HG02938 (cell line): ENCODE measurements around the gene NAV3.
"Not testable (repeated sequence)": the region's sequence is repeated elsewhere in the genome, so short reads cannot be mapped to it uniquely, and the experiment has no call there.

Source experiments
- ATAC-seq: cut with Tn5 transposase; IDR thresholded peaks from one replicate; pipeline ENCODE4 v1.9.1; 2021; ENCODE audit warnings: mild to moderate bottlenecking, moderate library complexity; ENCODE audit not compliant: unreplicated experiment

NAV3 gene

GRCh38 chr12:78101113-78101876, 270.6 kb downstream of the NAV3 start:
- ATAC-seq = no peak

- no peak for ATAC-seq
These were observed 271.4 kb downstream of the NAV3 start for GRCh38 chr12:78101946-78102635.

GRCh38 chr12:78102801-78103200, 272.1 kb downstream of the NAV3 start:
- not testable (repeated sequence) for ATAC-seq

GRCh38 chr12:78115889-78116288, 285.2 kb downstream of the NAV3 start:
- ATAC-seq = no peak

GRCh38 chr12:78118036-78118435, 287.3 kb downstream of the NAV3 start:
- no peak for ATAC-seq

GRCh38 chr12:78118486-78118885, 287.8 kb downstream of the NAV3 start:
- no peak for ATAC-seq

- no peak for ATAC-seq
These were observed 288.7 kb downstream of the NAV3 start for GRCh38 chr12:78119351-78119918.

- no peak for ATAC-seq
These were observed 289.6 kb downstream of the NAV3 start for GRCh38 chr12:78120306-78120705.

GRCh38 chr12:78120866-78121560, 290.3 kb downstream of the NAV3 start:
- ATAC-seq = no peak

- ATAC-seq = no peak
These were observed 291.4 kb downstream of the NAV3 start for GRCh38 chr12:78121969-78122610.

- no peak for ATAC-seq
These were observed 297.5 kb downstream of the NAV3 start for GRCh38 chr12:78128211-78128610.

- ATAC-seq = no peak
These were observed 313.0 kb downstream of the NAV3 start for GRCh38 chr12:78143717-78144116.

- ATAC-seq = no peak
These were observed 314.7 kb downstream of the NAV3 start for GRCh38 chr12:78145398-78145797.

- peak; percentile 89 for ATAC-seq
These were observed 315.7 kb downstream of the NAV3 start for GRCh38 chr12:78146365-78146772.

- ATAC-seq = no peak
These were observed 318.8 kb downstream of the NAV3 start for GRCh38 chr12:78149459-78149858.

GRCh38 chr12:78155546-78155945, 324.9 kb downstream of the NAV3 start:
- no peak for ATAC-seq

GRCh38 chr12:78156751-78157150, 326.1 kb downstream of the NAV3 start:
- ATAC-seq = no peak

GRCh38 chr12:78157199-78157598, 326.5 kb downstream of the NAV3 start:
- no peak for ATAC-seq

- ATAC-seq = no peak
These were observed 333.5 kb downstream of the NAV3 start for GRCh38 chr12:78164154-78164553.

- ATAC-seq = no peak
These were observed 336.8 kb downstream of the NAV3 start for GRCh38 chr12:78167510-78167909.

GRCh38 chr12:78171061-78171460, 340.4 kb downstream of the NAV3 start:
- no peak for ATAC-seq
